HK-2 (cell line): ENCODE measurements around the gene NUBP2.

Source experiments
- DNase-seq: peaks from one replicate; pipeline ENCODE4 v3.0.0-alpha.2; 2018; ENCODE audit not compliant: unreplicated experiment

NUBP2 gene

DNA sequence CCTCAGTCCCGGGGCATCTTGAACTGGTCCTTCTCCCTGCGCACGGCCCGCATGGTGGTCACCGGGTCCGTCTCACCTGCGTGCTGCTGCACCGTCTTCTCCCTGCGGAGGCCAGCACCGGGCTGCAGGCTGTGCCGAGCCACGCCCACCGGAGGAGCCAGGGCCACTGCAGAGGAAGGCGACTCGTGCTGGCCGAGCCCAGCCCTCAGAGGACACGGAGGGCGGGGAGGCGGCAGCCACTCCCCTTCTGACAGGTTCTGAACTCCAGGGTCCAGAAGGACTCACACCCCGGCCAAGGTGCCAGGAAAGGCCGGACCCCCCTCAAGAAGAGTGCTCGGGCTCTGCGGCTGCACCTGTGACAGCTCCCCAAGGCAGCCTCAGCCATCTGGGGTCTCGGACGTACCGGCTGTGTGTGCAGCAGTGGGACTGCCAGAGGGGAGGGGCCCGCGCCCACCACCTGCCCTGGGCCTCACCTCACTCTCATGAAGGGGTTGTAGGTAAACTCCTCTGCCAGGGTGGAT lies 26.6 kb downstream of the NUBP2 start:
- DNase-seq, result no peak

DNA sequence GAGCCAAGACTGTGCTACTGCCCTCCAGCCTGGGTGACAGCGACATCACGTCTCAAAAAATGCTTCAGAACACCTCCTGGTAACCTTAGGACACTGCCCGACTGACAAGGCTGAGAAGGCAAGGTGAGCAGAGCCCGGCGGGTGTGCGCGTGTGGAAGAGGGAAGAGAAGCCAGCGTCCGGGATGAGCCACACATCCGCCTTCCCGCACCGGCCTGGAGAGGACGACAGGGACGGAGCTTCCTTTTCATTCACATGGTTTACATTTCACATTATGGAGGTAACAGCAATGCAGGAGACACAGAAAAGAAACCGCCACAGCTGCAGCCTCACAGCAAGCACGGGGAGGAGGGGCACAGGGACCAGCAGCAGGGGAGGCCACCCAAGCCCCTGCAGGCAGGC lies 27.3 kb downstream of the NUBP2 start:
- no peak for DNase-seq

DNA sequence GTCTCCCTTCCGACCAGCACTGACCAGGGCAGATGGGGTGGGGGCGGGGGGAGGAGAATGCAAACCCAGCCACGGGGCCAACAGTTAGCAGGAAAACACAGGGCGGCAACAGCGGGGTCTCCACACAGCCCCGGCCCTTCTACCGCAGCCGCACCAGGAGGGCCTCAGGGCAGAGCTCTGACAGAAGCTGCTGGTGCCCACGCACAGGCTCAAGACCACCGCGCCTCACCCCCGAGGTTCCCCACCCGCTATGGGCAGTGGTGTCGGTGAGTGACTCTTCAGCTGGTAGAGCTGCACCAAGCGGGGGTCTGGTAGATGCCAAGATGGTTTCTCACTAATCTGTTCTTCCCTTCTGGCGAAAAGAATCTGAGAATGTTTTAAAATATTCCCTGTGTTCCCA lies 27.8 kb downstream of the NUBP2 start:
- no peak for DNase-seq

DNA sequence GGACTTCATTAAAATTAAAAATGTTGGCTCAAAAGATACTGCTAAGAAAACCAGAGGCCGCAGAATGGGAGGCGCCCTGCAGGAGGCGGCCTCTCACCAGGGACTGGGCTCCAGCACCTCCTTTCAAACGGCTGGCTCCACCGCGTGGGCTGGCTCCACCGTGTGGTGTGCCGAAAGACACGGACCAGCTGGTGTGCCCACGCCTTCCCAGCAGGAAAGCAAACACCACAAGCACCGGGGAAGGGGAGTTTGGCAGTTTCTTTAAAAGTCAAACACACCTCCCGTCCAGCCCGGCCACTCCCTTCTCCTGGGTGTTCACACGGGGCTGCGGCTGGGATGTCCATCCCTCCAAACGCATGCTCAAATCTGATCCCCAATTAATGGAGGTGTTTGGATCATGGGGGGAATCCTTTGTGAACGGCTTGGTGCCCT lies 30.0 kb downstream of the NUBP2 start:
- no peak for DNase-seq

DNA sequence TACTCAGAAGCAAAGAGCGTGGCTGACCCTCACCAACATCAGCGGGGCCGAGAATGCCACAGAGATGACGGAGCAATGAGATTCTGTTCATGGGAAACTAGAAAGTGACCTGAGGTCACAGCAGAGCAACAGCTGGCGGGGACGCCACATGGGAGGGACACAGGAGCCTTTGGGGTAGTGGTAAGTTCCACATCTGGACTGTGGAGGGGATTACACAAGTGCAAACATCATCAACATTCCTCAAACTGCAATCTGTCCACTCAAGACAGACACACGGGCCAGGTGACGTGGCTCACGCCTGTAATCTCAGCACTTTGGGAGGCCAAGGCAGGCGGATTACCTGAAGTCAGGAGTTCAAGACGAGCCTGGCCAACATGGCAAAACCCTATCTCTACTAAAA lies 32.7 kb downstream of the NUBP2 start:
- DNase-seq, result no peak

DNA sequence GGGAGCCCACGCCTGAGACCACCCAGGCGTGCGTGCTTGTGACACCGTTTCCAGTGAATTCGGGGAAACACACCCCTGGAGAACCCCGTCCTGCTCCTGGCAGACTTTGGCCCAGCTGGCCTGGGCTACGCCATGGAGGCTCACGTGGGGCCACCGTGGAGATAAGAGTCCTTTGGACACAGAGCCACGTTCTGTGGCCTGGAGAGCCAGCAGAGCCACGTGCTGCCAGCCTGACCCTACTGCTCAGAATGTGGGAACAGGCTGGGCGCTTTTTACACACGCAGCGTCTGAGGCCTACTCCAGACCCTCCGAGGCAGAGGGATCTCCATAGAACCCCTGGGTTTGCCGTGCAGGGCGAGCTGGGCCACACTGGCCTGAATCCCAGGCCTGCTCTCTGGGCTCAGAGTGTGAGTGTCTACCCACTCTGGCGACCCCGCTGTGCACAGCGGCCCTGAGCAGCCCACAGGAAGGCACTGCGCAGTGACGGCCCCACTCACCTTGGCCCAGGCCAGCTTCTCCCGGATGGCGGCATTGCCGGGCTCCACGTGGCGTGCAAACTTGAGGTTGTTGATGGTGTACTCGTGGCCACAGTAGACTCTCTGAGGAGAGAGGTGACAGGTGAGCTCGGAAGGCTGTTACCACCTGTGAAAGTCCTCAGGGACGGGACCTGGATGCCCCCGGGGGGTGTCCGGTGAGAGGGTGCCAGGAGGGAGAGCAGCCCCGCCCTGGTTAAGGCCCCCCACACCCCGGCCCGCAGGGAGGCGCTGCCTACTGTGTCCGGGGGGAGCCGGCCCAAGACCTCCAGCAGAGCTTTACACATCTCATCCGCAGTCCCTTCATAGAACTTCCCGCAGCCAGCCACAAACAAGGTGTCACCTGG lies 33.9 kb downstream of the NUBP2 start:
- no peak for DNase-seq

DNA sequence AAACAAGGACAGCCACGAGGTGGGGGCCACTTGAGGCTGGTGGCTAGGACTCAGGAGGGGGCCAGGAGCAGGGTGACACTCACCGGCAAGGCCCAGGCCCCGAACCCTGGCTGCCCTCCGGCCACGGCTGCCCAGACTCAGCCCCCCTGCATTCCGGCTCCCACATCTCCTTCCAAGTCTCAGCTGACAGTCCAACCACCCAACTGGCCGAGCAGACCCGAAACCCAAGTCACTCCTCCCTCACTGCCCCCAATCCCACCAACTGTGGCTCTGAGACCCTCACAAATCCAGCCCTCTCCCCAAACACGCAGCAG lies 34.5 kb downstream of the NUBP2 start:
- no peak for DNase-seq

DNA sequence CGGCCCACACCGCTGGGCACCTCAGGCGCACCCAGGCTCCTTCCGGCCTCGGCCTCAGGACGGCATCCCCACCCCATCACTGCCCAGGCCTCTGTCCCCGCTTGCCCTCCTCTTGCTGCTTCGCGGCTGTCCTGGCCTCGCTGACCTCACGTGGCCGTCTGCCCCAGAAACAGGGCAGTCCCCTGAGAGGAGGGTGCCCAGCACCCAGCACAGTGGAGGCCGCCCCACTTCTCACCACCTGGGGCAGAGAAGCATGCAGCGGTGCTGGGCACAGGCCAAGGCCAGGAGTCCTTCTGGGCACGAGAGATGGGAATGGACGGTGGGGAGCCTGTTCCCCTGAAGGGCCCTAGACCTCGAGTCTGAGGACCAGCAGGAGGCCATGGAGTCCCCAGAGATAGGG lies 35.0 kb downstream of the NUBP2 start:
- no peak for DNase-seq

DNA sequence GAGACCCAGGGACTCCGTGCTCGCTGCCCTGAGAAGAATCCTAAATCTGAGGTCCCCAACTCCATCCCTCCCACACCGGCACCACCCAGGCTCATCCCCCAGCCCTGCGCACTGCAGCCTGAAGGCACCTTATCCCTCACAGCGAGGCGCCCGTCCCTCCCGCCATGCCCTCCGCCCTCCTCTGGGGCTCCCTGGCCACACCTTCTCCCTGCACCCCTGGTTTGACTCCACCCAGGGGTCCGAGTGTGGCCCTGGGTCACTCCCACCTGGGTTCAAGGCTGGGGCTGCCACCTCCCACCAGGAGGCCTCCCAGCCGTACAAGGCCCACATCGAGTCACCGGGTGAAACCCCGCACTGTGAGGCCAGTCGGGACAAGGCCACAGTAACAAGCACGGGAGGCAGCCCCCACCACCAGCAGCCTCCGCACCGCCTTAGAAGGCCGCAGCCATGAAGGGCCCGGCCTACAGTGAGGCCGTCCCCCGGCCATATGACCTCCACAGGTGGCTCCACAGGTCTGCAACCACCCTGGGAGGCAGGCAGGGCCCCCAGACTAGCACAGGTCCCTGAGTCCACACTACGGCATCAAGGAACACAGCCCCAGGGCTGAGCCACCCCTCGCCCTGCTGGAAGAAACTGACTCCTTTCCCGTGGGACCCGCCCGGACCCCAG lies 35.6 kb downstream of the NUBP2 start:
- DNase-seq, result no peak

DNA sequence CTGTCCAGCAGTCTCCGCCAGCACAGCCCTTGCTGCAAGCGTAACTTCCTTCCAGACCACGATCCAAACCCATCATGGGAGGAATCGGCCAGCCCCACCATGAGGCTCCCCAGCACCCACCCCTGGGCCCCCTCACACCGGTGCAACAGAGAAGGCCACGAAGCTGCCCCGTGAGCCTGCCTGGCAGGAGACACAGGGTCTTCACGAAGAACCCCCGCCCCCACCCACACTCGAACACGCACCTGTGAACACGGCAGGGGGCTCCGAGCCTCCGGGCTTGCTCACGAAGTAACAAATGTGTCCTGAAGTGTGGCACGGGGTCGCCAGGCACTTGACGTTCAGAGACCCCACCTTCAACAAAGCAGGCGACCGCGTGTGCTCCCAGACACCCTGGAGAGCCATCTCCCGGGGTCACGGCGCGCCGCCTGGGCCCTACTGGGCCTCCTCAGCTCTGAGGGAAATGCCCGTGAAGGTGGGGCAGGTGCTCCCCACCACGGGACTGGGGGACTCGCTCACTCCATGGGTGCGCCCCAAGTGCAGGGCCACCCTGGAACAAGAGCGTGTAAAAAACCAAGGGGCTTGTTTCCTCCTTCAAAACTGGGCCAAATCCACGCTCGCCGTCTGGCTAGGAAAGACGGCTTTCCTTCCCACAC lies 36.2 kb downstream of the NUBP2 start:
- no peak for DNase-seq

DNA sequence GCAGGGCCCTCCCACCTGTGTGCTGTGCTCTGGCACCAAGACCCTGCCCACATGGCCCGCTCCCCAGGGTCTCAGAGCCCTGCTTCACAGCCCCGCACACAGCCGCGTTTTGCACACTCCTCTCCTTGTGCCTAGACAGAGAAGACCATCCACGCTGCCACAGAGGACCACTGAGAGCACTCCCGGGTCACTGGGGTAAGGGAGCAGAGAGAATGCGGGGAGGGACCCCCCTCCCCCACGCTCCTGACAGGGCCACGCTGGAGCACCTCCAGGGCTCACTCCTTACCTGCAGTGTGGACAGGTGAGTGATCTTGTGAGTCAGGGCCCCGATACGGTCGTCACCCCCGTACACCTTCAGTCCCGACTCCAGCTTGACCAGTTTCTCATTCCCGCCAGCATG lies 36.9 kb downstream of the NUBP2 start:
- no peak for DNase-seq

DNA sequence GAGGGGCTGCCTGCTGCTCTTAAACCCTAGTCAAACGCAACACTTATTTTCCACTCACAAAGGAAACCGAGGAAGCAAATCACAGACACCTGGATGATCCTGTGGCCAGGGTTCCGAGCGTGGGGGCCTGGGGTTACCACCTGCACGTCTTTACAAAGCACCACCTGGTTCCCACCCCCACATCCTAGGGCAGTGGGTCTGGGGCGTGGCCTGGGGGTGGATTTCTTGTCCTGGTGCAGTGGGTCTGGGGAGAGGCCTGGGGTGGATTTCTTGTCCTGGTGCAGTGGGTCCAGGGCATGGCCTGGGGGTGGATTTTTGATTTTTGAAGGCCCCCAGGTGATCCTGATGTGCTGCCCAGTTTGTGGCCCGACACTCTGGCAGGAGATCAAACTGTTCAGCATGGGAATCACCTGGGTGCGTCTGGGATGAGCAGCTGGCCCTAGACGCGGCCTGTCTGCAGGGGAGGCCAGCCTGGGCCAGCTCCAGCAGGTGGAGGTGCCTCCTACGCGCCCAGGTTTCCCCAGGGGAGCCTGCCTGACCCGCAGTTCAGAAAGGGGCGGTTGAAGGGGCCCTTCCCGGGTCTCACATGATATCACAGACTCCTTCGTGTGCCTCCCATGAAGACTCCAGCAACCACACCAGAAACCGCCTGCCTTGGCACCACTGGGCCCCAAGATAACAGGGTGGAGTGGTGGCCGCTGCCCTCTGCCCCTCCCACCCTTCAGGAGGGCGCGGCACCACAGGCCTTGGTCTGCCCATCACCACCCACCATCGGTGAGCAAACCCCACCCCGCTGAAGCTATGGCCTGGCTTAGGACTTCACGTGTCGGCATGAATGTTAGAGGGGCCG lies 37.6 kb downstream of the NUBP2 start:
- no peak for DNase-seq

DNA sequence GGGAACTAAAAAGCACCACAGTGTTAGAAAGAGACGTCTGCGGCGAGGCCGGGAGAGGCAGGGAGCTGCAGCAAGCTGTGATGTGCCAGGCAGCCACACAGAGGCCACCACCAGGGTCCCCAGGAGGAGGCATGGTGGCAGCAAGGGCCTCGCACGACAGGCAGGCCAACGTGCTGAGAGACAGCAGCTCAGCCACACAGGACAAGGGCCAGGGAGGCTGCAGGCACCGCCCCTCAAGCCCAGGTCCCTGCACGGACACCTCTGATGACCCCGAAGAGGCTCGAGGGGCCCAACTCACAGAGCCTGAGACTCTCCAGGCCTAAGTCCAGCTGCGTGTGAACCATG lies 38.2 kb downstream of the NUBP2 start:
- no peak for DNase-seq

DNA sequence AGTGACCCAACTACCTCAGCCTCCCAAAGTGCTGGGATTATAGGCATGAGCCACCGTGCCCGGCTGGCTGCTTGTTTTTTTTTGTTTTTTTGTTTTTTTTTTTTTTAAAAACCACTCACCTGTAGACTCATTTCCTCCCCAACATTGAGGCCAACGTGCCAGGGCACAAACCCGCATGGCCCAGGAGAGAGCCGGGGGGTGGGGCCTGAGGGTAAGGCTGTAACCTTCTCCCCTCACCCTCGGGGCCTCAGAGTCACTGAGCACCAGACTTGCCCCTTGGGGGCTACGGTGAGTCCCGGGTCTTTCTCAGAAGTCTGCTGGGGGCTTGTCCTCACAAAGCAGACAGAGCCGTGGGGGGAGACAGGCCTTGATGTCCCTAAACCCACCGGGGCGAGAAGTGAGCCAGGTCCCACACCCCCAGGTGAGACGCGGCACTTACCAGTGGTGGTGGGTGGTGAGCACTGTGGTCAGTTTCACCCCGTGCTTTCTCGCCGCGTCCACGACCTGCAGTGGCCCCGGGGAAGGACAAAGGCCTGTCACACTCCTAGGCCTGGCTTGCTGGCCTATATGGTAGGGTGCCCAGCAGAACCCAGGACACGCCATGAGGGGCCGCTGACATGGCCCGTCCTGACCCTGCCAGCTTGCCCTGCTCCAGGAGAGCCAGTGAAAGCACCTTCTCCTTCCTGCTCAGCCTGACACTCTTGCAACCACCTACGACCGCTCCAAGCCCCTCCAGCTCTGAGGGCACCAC lies 39.3 kb downstream of the NUBP2 start:
- no peak for DNase-seq

DNA sequence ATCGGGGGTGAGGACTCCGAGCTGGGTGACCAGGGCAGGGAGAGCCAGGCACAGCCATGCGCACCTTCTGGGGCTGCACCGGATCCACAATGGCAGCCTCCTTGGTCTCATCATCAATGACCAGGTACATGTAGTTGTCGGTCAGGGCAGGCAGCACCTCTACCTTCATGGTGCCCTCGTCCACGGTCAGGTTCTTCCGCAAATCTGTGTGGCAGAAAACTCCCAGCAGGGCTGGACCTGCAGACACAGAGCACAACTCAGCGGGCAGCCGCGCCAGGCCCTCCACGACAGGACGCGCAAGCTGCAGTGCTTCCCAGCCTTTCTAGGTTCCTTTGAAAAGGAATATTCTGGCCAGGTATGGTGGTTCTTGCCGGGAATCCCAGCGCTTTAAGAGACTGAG lies 40.0 kb downstream of the NUBP2 start:
- no peak for DNase-seq

DNA sequence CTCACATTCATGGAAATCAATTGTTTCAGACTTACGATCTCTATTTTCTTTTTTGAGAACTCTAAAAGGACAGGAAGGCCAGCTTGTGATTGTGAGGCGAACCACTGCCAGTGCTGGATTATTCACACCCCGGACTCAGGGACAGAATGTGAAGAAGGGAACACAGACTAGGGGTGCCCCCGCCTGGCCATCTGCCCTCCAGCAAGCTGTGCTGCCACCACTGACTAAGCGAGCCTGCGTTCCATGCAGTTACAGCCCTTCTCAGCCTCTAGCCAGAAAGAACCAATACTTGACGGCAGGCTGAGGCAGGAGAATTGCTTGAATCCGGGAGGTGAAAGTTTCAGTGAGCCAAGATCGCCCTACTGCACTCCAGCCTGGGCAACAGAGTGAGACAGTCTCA lies 41.1 kb downstream of the NUBP2 start:
- peak; percentile 25 for DNase-seq

DNA sequence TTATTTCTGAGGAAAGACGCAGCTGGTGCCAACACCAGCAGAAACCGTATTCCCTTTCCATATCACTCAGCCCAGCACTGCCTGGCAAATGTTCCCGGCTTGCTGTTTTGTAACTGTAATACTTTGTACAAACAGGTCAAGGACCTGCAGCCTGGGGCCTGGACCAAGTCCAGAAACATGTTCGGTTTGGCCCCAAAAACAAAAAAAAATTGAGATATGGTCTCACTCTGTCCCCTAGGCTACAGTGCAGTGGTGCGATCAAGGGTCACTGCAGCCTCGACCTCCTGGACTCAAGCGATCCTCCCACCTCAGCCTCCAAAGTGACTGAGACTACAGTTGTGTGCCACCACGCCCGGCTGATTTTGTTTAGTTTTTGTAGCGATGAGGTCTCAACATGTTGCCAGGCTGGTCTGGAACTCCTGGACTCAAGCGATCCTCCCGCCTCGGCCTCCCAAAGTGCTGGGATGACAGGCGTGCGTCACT lies 42.7 kb downstream of the NUBP2 start:
- DNase-seq, result no peak

DNA sequence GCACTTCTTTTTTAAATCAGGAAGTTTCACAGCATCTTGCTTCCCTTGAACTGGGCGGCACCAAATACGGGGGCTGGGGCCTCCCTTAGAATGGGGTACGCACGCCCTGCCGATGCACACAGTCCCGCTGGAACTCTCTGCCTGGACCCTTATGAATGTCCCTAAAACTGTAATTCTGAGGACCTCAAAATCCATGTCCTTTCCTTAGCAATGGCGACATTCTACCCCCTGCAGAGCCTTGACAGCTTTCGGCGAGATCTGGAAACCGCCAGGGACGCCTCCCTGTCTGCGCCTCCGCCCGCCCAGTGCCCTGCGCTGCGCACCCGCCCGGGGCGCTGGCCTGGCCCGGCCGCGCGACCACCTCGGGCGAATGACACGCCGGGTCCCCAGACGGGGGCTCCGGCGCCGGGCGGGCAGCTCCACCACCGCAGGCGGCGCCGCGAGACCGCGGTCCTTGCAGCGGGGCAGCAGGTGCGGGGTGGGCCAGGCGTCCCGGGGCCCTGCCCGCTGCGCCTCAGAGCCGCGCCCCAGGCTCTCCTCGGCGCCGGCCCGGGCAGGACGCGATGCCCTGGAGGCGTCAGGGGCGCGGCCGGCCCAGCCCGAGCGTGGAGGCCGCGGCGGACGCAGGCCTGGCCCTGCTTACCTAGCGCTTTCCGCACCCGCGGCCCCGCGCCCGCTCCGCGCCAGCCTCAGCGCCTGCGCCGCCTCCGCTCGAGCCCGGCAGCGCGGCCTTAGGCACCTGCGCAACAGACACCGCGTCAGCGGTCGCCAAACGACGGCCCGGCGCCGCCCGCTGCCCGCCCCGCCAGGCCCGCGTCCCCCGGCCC lies 43.3 kb downstream of the NUBP2 start:
- DNase-seq, result peak; percentile 38

DNA sequence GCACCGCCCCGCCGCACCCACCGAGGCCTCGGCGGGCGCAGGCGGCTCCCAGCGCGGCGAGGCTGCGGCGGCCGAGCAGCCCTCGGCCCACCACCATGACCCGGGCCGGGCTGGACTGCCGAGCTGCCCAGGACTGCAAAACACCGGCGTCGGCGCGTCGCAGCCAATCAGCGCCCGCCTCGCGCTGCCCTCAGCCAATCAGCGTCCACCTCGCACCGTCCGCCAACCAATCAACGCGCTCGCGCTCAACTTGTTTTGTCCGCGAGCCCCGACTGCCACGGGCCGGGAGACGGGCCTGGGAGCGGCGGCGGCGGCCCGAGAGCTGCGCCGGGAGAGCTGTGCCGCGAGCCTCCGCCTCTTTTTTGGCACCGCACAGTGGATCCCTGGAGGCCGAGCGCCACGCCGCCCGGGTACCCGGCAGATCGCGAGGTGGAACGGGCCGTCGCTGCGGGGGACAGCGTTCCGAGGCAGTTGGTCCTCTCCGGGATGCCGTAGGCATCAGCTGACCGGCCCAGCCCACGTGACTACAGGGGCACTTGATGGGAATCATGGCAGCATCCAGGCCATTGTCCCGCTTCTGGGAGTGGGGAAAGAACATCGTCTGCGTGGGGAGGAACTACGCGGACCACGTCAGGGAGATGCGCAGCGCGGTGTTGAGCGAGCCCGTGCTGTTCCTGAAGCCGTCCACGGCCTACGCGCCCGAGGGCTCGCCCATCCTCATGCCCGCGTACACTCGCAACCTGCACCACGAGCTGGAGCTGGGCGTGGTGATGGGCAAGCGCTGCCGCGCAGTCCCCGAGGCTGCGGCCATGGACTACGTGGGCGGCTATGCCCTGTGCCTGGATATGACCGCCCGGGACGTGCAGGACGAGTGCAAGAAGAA lies 44.2 kb downstream of the NUBP2 start, which contains the start of the genes FAHD1 and HAGH:
FAHD1 (plus strand) TSS at position 516 of the 883 bp plus-strand sequence; CDS start at position 549, 33 bp downstream.
HAGH (minus strand) TSS at position 135 of the 883 bp plus-strand sequence; CDS start at position 97, 38 bp downstream.
- DNase-seq, result peak; percentile 90
